CD14-positive monocyte (primary cell): ENCODE data around the gene SPATA16. TPM values are rescaled to one million over a fixed set of nuclear protein-coding genes. Genes with fewer than 3 reads are reported as not detected.

Experiments
- DNase-seq, 3 donors: peaks; one replicate each; pipeline ENCODE4 v3.0.0-alpha.2; 2011 to 2022
- H2AFZ ChIP-seq: 2 replicates; pipeline ENCODE4 v1.6.0; 2012; ENCODE audit warnings: mild to moderate bottlenecking, low read depth, low read length, inconsistent platforms; ENCODE audit not compliant: insufficient read depth, poor library complexity, severe bottlenecking
- H3K27ac ChIP-seq, 2 donors: 1 replicate in 1 of 2; 2 replicates in 1 of 2; pipeline ENCODE4 v1.5.1; 2012 to 2013; ENCODE audit warnings: low read length in 2 of 2, control low read depth in 1 of 2, inconsistent platforms in 1 of 2, low read depth in 1 of 2, mild to moderate bottlenecking in 1 of 2
- H3K27me3 ChIP-seq, 2 donors: one replicate each; pipeline versions ENCODE4 v1.6.0 to v1.6.1; 2011 to 2013; ENCODE audit warnings: low read length in 2 of 2; ENCODE audit not compliant: control insufficient read depth in 2 of 2, insufficient read depth in 2 of 2
- H3K36me3 ChIP-seq, 2 donors: replicated peaks in 1 of 2; 1 replicate in 1 of 2; 2 replicates in 1 of 2; pipeline versions ENCODE4 v1.5.1 to v1.6.1; 2012 to 2013; ENCODE audit warnings: low read length in 2 of 2, control low read depth in 1 of 2, inconsistent platforms in 1 of 2, mild to moderate bottlenecking in 1 of 2; ENCODE audit not compliant: insufficient read depth in 2 of 2, control insufficient read depth in 1 of 2
- H3K4me1 ChIP-seq, 2 donors: 1 replicate in 1 of 2; 2 replicates in 1 of 2; pipeline versions ENCODE4 v1.5.1 to v1.6.1; 2012 to 2013; ENCODE audit warnings: low read length in 2 of 2, control low read depth in 1 of 2, inconsistent platforms in 1 of 2, mild to moderate bottlenecking in 1 of 2, moderate library complexity in 1 of 2; ENCODE audit not compliant: insufficient read depth in 2 of 2, control insufficient read depth in 1 of 2
- H3K4me2 ChIP-seq: replicated peaks from 2 replicates; pipeline ENCODE3; 2012; ENCODE audit warnings: low read length, moderate library complexity, mild to moderate bottlenecking; ENCODE audit not compliant: poor library complexity, severe bottlenecking; ENCODE audit errors: extremely low read depth
- H3K4me3 ChIP-seq, 3 experiments: fragments of 200-600 bp in 1 of 3; sonication (generic) in 1 of 3; replicated peaks in 1 of 3; 1 replicate in 2 of 3; 2 replicates in 1 of 3; pipeline ENCODE4 v1.5.1; 2011 to 2013; ENCODE audit warnings: low read length in 3 of 3, mild to moderate bottlenecking in 3 of 3, control low read depth in 2 of 3, low read depth in 2 of 3, inconsistent platforms in 1 of 3, moderate library complexity in 1 of 3
- H3K79me2 ChIP-seq: 2 replicates; pipeline ENCODE4 v1.6.0; 2012; ENCODE audit warnings: mild to moderate bottlenecking, control low read depth, inconsistent platforms, low read length, moderate library complexity; ENCODE audit not compliant: insufficient read depth
- H3K9ac ChIP-seq: 2 replicates; pipeline ENCODE4 v1.6.0; 2017; ENCODE audit warnings: low read length, mild to moderate bottlenecking; ENCODE audit not compliant: insufficient read depth, poor library complexity, severe bottlenecking
- H3K9me3 ChIP-seq, 2 donors: replicated peaks in 1 of 2; 1 replicate in 1 of 2; 2 replicates in 1 of 2; pipeline versions ENCODE4 v1.5.1 to v1.6.1; 2012 to 2013; ENCODE audit warnings: low read length in 2 of 2, control low read depth in 1 of 2; ENCODE audit not compliant: control insufficient read depth in 1 of 2, insufficient read depth in 1 of 2
- H4K20me1 ChIP-seq: 2 replicates; pipeline ENCODE4 v1.6.0; 2012; ENCODE audit warnings: mild to moderate bottlenecking, low read length, control low read depth, moderate library complexity; ENCODE audit not compliant: insufficient read depth
- H3K27ac Mint-ChIP-seq, 7 donors: one replicate each; pipeline ENCODE4 v1.8.0; 2020; ENCODE audit warnings: mild to moderate bottlenecking in 7 of 7, mixed read lengths in 7 of 7, moderate library complexity in 6 of 7, inconsistent platforms in 2 of 7
- H3K27me3 Mint-ChIP-seq, 3 donors: one replicate each; pipeline ENCODE4 v1.8.0; 2021 to 2022; ENCODE audit warnings: low read depth in 3 of 3, mild to moderate bottlenecking in 3 of 3, mixed read lengths in 3 of 3, moderate library complexity in 3 of 3, inconsistent platforms in 1 of 3
- H3K36me3 Mint-ChIP-seq, 2 donors: one replicate each; pipeline ENCODE4 v1.8.0; 2020; ENCODE audit warnings: mixed read lengths in 2 of 2, inconsistent platforms in 1 of 2, mild to moderate bottlenecking in 1 of 2
- H3K4me1 Mint-ChIP-seq: one replicate; pipeline ENCODE4 v1.8.0; 2020; ENCODE audit warnings: mild to moderate bottlenecking, mixed read lengths
- H3K4me3 Mint-ChIP-seq, 2 donors: one replicate each; pipeline ENCODE4 v1.8.0; 2020; ENCODE audit warnings: mild to moderate bottlenecking in 2 of 2, mixed read lengths in 2 of 2, moderate library complexity in 1 of 2
- H3K9me3 Mint-ChIP-seq, 7 donors: one replicate each; pipeline ENCODE4 v1.8.0; 2020 to 2022; ENCODE audit warnings: mixed read lengths in 7 of 7, mild to moderate bottlenecking in 6 of 7, moderate library complexity in 6 of 7, inconsistent platforms in 2 of 7
- WGBS: methylation state at CpG from one replicate; pipeline ENCODE4 v1.1.5; 2013; ENCODE audit warnings: missing lambda C conversion rate; ENCODE audit not compliant: insufficient coverage; 5-methylcytosine and 5-hydroxymethylcytosine counted together
- intact Hi-C, 2 donors: fragments of 100-400 bp; cut with micrococcal nuclease; formaldehyde crosslinking; loops; one replicate each; pipeline versions ENCODE4 v1.15.0 to v1.15.1; 2023
- polyA plus RNA-seq, 3 donors: library from polyadenylated mRNA; depleted of rRNA in 1 of 3; unstranded in 2 of 3; stranded (reverse) in 1 of 3; fragments of 300-500 nt in 2 of 3; fragments of >200 nt in 1 of 3; fragmentation: Illumina TruSeq in 2 of 3; gene quantifications; 1 replicate in 2 of 3; 2 replicates in 1 of 3; pipeline ENCODE4 v1.2.3, GENCODE V29; 2012 to 2021
- TF ChIP-seq, protein P1 (sequence below): fragments of 200-600 bp; IDR thresholded peaks from one replicate; pipeline ENCODE4 v1.8.0; 2022; ENCODE audit warnings: antibody characterized with exemption, mild to moderate bottlenecking

Gene SPATA16
- polyA plus RNA-seq, 3 donors: not detected

DNA sequence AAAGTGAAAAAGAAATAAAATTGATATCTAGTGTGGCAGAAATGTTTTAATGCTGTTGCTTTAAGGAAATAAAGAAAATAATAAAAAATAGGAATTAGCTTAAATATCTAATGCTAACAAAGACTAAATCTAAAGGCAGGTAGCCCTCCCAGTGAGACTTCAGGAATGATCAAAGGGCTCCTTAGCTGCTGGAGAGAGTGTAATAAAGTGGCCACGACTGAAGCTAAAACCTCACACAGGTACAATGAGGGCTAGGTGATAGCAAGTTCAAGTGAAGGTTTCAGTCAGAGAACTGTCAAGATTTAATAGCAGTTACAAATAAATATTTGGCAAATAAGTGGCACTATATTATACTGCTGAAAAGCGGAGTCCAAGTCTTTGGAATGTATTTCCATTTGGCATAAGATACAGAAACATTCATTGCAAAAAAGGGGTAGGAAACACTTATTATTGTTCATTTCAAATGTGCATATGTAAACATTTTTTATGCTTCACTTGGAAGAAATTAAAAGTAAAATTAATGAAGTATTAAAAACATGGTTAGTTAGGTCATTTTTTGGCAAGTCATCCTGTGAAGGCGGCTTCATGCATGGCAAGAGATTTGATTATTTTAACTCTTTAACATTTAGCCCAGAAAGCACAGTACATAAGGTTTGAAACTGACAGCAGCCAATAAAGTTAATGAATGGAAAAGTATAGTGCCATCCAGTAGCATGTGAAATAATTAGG lies 222.3 kb downstream of the SPATA16 start:
- WGBS: no CpG with 5 or more reads among the region's 3 CpGs
- Histone ChIP-seq H3K27me3 (no peaks in the 10 kb centered on the region), H3K9me3 (no peaks in the 10 kb centered on the region), H2AFZ (no peak overlapping the region), H3K4me3 (no peak overlapping the region), H3K9ac (no peak overlapping the region), H3K27ac (no peak overlapping the region), H3K4me2 (no peak overlapping the region), H4K20me1 (no peaks in the 10 kb centered on the region), H3K79me2 (no peaks in the 10 kb centered on the region), H3K36me3 (no peaks in the 10 kb centered on the region), H3K4me1 (no peaks in the 10 kb centered on the region)
- Mint-ChIP-seq H3K27ac (no peak overlapping the region), H3K36me3 (no peaks in the 10 kb centered on the region), H3K27me3 (no peaks in the 10 kb centered on the region), H3K4me1 (no peaks in the 10 kb centered on the region), H3K4me3 (no peak overlapping the region), H3K9me3 (peaks cover 0 to 2% (median 0%) of the 10 kb centered on the region in 7 donors)
- TF ChIP-seq, protein P1, sequence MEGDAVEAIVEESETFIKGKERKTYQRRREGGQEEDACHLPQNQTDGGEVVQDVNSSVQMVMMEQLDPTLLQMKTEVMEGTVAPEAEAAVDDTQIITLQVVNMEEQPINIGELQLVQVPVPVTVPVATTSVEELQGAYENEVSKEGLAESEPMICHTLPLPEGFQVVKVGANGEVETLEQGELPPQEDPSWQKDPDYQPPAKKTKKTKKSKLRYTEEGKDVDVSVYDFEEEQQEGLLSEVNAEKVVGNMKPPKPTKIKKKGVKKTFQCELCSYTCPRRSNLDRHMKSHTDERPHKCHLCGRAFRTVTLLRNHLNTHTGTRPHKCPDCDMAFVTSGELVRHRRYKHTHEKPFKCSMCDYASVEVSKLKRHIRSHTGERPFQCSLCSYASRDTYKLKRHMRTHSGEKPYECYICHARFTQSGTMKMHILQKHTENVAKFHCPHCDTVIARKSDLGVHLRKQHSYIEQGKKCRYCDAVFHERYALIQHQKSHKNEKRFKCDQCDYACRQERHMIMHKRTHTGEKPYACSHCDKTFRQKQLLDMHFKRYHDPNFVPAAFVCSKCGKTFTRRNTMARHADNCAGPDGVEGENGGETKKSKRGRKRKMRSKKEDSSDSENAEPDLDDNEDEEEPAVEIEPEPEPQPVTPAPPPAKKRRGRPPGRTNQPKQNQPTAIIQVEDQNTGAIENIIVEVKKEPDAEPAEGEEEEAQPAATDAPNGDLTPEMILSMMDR: no peak
- intact Hi-C loops: no loop called here
- DNase-seq: no peak

DNA sequence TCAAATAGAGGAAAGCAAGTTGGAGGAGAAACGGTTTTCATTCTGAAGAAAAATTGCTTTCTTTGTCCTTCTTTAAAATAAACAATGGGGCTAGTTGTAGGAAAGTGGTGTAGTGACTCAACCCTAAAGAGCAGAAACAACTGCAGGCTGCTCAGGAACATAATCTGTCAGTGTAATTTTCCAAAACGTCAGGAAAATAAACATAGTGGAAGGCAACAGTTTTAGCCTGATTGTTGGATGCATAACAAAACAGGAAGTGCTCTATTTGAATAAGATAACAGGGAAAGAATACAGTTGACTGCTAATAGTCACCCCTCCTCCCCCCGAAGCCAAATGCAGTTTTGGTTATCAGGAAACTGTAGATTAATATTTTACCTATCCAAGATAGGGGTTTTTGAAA lies 222.9 kb downstream of the SPATA16 start:
- no CpG with 5 or more reads among the region's 3 CpGs for WGBS
- intact Hi-C loops: no loop called here
- Mint-ChIP-seq H3K27me3 (peaks cover 0 to 2% (median 0%) of the 10 kb centered on the region in 3 donors), H3K9me3 (peaks cover 0 to 2% (median 0%) of the 10 kb centered on the region in 7 donors), H3K4me1 (no peaks in the 10 kb centered on the region), H3K27ac (no peak overlapping the region), H3K4me3 (no peak overlapping the region), H3K36me3 (no peaks in the 10 kb centered on the region)
- Histone ChIP-seq H3K9ac (no peak overlapping the region), H3K79me2 (no peaks in the 10 kb centered on the region), H3K9me3 (no peaks in the 10 kb centered on the region), H3K4me1 (no peaks in the 10 kb centered on the region), H3K36me3 (no peaks in the 10 kb centered on the region), H3K27me3 (no peaks in the 10 kb centered on the region), H2AFZ (no peak overlapping the region), H3K4me3 (no peak overlapping the region), H4K20me1 (no peaks in the 10 kb centered on the region), H3K27ac (no peak overlapping the region), H3K4me2 (no peak overlapping the region)
- DNase-seq: no peak
- TF ChIP-seq, protein P1: no peak
